IPS-NIHi7 (cell line): ENCODE measurements around the gene NIN.
"Not testable (repeated sequence)": the region's sequence is repeated elsewhere in the genome, so short reads cannot be mapped to it uniquely, and the experiment has no call there.

Source experiments
- DNase-seq: peaks from one replicate; pipeline ENCODE4 v3.0.0; 2012; ENCODE audit warnings: mixed read lengths; ENCODE audit errors: extremely low spot score

The NIN gene

GRCh38 chr14:50719911-50720759, 110.8 kb downstream of the NIN start:
- no peak for DNase-seq

GRCh38 chr14:50718949-50719348, 112.0 kb downstream of the NIN start:
- DNase-seq: no peak

GRCh38 chr14:50717811-50718210, 113.2 kb downstream of the NIN start:
- no peak for DNase-seq

- DNase-seq: peak; percentile 69
Observed at GRCh38 chr14:50714450-50715073, 116.4 kb downstream of the NIN start.

- DNase-seq: no peak
Observed at GRCh38 chr14:50711043-50711442, 119.9 kb downstream of the NIN start.

- DNase-seq: no peak
Observed at GRCh38 chr14:50705026-50705593, 125.9 kb downstream of the NIN start.

- DNase-seq: no peak
Observed at GRCh38 chr14:50704454-50705010, 126.4 kb downstream of the NIN start.

- DNase-seq: no peak
Observed at GRCh38 chr14:50697659-50698290, 133.2 kb downstream of the NIN start.

GRCh38 chr14:50694260-50694659, 136.7 kb downstream of the NIN start:
- not testable (repeated sequence) for DNase-seq

GRCh38 chr14:50688875-50689274, 142.1 kb downstream of the NIN start:
- no peak for DNase-seq

- DNase-seq: no peak
Observed at GRCh38 chr14:50679674-50680073, 151.3 kb downstream of the NIN start.

GRCh38 chr14:50678163-50678562, 152.8 kb downstream of the NIN start:
- DNase-seq: peak; percentile 25

GRCh38 chr14:50677527-50678063, 153.4 kb downstream of the NIN start:
- DNase-seq: no peak

- no peak for DNase-seq
Observed at GRCh38 chr14:50676814-50677516, 154.0 kb downstream of the NIN start.

GRCh38 chr14:50675597-50675996, 155.4 kb downstream of the NIN start:
- DNase-seq: no peak

- DNase-seq: no peak
Observed at GRCh38 chr14:50670866-50671256, 160.1 kb downstream of the NIN start.

- DNase-seq: peak; percentile 32
Observed at GRCh38 chr14:50670196-50670865, 160.6 kb downstream of the NIN start.
